ENCODE measurements around the gene MEIS2.

GRCh38 chr15:37046876-37047614 lies 53.3 kb downstream of the MEIS2 start:
- TF ChIP-seq CTCF (IDR thresholded peaks at IDR 0.05; ENCODE audit: insufficient read depth, low read depth, low read length): no peak
- no peak for TF ChIP-seq EZH2 (IDR thresholded peaks at IDR 0.05; ENCODE audit: insufficient read depth, low read length)

All from astrocyte (in vitro differentiated cells and primary cell).